ENCODE measurements around the gene FIGN.

The FIGN gene

DNA sequence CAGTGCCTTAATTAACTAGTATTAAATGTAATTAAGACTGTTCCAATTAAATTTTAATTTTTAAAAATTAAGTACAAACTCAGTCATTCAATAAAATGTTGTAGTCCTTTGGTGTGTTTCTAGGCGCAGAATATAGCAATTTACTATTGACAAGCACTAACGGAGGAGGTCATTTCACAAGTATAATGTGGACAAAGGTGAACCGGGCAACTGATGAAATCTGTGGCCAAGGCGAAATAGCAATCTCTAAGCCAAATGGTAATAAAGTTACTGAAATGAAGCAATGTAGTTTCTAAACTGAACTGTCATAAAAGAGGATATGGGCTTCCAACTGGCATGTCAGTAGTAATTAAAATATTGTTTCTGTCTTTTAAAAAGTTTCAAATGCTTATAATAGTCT lies 27.5 kb downstream of the FIGN start:
- no peak for DNase-seq (ENCODE audit: low spot score)

DNA sequence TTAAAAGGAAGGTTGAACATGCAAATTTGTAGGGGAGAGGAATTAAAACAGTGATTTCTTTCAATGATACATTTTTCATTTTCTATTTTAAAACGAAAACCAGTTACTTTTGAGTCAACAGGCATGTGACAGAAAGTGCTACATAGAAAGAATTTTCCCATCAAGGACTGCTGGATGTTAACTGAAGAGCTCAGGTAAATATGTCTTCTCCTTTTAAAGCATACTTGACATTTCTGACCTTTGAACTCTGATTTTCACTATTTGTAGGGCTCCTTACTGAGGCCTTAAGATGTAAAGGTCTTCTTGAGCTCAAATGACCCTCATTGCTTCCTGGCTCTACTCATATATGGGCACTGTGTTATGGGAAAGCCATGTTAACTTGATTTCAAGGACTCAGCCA lies 32.4 kb downstream of the FIGN start:
- no peak for DNase-seq (ENCODE audit: low spot score)

DNA sequence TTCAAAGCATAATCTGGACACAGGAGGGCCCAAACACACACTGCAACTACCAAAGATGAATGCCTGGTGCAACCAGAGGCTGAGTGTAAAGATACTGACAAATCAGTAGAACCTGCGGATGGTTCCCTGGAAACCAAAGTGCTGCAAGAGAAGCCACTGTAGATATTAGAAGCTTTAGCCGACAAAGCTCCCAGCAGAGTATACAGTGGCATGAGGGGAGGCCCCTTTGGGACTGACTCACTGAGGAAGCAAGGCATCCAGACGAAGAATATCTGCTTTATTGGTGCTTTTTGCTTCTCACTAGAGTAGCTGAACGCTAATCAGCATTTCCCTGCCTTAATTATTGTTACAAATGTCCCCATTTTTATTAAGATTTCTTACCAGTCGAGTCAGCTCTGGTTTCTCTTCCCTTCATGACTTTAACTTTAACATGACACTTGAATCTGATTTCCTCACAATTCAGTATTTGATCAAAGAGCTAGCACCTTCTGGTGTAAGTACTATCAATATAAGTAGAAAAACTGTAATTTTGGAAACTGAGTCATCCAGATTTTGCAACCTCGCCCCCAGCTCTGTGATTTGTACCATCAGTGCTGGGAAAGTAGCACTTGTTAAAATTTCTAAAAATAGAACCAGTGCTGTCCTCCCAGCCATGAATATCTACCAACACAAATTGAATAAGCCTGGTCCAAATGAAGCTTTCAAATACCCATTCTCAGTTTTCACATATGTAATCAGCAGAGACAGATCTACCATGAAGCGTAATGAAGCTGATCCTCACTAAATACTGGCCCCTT lies 34.2 kb downstream of the FIGN start:
- DNase-seq (ENCODE audit: low spot score), result no peak

DNA sequence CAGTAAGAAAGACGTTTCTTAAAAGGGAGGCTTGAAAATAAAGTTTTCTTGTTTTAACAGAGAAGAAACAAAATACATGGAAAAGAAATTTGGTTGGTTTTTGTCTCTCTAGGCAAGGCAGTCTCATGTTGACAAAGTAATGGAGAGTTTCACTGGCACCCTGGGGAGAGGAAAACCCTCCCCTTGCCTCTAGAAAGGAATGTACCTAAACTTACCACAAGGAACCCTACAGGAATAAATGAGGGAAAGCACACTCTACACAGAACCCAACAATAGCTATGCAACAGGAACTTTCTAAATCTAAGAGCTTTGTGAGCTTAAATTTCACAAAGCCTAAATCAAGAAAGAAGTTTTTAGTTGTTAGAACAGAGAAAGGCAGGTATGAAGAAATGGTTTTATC lies 37.0 kb downstream of the FIGN start:
- no peak for DNase-seq (ENCODE audit: low spot score)

DNA sequence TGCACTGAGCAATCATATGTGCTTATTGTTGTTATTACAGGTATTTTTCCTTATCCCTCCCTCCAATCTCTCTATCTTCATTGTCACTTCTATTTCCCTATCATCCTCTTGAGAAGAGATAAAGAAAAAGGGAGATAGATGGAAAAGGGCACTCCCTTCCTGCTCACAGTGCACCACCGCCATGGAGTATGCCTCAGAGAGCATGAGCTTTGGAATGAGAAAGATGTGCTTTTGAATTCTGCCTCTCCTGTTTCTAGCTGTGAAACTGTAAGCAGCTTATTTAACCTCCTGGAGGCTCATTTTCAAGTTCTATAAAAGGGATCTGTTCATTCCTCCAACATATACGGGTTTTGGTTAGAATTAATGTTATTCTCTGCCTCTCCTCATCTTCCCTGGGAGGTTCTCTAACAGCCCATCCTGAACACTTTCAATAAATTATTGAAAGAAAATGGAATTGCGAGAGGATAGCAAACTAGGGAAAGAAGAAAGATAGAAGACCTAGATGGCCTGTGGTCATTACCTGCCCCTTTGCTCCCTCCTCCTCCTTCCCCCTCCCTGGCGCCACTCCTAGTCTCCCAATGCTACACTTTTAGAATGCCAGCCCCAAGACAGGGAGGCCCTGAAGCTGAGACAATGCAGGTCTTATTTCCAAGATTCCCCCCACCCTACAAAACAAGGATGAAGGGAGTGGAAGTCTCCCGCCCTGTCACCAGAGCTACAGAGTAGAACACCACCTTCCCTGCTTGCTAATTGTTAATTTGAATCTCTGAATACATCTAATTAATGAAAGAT lies 37.8 kb downstream of the FIGN start:
- no peak for DNase-seq (ENCODE audit: low spot score)

DNA sequence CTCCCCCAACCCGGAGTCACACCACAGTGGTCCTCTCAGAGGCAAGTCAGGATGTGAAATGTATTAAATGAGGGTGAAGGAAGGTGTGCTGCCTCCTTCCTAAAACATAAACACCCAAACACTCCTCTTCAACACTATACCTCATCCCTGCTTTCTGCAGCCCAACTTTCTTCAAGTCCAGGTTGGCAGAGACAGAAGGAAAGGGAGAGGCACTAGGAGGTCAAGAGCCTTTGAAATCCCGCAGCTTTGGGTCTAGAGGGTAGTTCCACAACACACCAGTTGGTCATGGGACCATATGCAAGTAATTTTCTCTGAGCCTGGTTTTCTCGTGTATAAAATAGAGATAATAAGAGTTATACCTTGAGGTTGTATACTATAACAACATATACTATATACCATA lies 38.4 kb downstream of the FIGN start:
- DNase-seq (ENCODE audit: low spot score), result no peak

DNA sequence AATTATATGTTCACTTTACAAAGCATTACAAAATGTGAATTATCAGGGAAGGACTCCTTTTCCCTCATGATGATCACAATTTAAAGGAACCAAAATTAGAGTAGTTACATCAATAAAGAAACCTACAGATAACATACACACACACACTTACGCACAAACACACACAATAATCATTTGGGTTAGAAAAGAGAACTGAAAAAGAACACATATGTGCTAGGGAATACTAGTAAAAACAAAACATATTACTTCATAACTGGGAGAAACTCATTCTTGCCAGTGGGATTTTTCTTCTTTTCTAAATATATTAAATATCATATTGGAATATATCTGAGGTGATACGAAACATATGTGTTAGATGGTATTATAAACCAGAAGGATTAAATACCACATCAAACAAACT lies 42.3 kb downstream of the FIGN start:
- no peak for DNase-seq (ENCODE audit: low spot score)

DNA sequence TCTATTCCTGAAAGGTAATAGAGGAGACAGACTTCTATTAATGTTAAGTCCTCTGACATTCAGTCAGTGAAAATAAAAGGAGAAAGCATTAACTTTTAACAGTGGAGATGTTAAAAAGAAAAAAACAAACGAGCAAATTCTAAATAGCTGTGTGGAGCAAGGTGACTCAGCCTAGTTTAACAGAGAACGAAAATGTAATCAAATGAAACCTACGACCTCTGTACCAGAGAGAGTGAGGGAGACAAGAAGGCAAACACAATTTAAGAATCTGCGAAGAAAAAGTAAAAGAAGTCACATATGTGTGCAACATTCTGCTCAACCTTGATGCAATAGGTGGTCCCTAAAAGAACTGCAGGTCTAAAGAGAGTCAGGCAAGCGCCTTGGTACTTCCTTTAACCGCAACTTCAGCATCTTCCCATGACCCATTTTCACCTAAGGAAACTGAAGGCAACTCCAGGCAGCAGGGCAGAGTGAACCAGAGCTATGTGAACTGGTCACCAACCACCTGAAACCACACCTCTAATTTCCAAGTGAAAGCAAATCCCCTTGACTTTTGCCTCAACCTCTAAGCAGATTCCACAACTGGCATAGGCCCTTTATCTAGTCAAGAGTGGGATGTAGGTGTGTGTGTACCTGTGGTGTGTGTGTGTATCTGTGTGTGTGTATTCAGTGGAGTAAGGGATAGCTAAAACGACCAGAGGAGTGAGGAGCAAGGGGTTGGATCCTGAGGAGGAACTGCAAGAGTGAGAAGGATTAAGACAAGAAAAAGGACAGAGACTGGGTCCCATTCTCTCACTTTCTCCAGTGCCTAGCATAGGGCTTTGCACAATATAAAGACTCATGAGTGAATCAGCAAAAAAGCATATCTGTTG lies 43.0 kb downstream of the FIGN start:
- DNase-seq (ENCODE audit: low spot score), result no peak

DNA sequence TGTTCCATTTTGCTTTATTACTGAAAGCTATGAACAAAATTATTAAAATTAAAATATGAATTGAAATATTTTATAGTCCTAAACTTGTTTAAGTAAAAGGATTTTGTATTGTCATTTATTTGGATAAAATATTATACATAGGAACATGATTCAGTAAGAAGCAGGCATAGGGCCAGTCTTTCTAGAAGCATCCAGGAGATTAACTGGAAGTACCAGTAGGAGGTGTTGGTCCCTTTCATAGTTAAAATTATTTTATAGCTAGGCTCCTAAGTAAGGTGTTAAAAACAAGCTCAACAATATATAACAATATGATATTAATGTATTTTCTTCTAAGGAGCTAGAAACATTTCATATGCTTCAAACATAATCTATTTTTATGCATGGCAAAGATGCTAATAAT lies 43.7 kb downstream of the FIGN start:
- no peak for DNase-seq (ENCODE audit: low spot score)

DNA sequence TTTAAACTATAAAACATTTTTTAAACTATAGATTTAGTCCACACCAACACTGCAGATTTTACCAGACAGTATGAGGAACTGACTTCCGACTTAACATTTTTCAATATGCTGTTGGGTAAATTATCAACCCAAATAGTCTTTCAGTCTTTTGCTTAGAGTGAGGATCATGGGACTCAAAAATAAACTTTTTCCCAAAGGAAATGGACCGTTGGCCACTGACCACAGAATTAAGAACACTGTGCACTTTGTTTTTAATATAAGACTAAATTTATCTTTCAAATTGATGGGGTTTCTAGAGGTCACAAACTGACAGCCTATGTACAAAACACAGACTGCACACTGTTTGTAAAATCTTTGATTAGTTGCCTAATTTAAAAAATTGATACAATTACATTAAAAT lies 44.9 kb downstream of the FIGN start:
- DNase-seq (ENCODE audit: low spot score), result no peak

DNA sequence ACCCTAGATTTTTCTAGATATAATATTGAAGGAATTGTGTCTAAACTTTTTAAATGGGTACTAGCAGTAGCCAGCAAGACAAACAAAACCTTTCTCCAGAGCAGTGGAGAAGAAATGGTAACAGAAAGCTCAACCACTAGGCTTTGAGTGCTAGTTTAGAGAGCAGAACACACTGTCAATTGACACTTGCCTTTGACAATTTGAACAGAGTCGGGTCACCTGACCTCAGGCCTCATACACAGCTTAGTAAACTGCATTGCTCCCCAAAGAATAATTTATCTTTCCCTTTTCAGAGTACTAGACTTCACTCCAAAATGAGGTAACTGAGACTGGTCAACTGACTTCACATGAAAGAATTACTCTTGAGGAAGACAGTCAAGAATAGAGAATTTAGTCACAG lies 48.6 kb downstream of the FIGN start:
- DNase-seq (ENCODE audit: low spot score), result no peak

DNA sequence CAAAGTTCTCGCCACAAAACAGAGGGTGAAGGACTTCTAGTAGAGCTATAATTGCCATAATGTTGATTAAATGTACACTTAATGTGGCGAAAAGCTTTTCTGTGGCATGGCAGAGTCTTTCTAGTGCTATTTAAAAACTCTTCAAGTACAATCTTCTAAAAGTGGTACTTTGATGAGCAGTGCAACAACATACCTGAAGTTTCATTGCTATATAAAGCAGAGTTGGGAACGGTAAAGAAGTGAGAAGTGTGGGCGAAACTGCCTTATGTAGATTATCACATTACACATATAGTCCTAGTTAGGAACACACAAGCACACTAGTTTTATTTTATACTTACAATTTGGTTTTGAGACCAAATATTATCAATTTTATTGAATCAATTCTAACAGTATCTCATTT lies 49.5 kb downstream of the FIGN start:
- DNase-seq (ENCODE audit: low spot score), result no peak

DNA sequence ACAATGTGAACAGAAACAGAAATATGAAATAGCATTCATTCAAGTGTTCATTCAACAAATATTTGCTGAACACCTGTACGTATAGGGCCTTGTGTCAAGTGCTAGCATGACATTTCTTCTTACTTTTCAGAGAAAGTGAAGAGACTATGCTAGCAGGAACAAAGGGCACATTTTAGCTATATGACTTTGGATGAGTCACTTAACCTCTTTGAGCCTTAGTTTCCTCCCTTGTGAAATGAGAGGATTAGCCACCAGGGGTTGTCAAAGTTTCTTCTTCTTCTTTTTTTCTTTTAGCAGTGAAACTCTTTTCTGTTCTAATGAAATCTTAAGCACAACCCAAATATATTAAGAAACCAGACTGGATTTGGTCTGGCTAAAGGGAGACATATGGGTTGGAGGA lies 53.1 kb downstream of the FIGN start:
- no peak for DNase-seq (ENCODE audit: low spot score)

DNA sequence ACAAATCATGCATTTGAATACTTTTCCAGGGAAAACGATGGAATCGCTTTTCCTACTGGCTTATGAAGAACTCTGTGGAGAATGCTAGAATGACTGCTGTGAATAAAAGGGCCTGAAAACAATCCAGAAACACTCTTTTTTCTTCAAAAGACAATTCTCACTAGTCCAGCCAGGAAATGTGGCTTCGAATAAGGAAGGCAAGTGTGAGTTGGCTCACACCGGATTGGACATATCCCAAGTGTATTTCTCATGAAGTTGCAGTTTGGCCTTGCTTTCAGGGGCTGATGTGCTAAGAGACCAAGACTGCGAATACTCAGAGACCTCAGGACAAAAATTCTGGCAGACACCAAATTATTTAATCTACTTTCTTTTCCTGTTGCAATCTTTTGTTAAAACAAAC lies 54.1 kb downstream of the FIGN start:
- DNase-seq (ENCODE audit: low spot score), result no peak

DNA sequence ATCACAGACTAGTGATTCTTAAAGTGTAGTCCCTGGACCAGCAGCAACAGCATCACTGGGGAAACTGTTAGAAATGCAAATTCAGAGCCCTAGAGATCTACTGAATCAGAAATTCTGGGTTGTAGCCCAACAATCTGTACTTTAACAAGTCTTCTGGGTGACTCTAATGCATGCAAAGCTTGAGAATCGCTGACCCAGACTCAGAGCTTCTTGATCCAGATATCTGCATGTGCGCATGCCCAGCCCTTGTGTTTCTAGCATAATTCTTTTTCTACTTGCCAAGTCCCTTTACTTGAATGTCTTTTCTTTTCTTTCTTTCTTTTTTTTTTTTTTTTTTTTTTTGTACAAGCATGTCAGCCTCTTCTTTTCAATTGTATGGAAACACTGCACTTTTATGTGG lies 60.4 kb downstream of the FIGN start:
- no peak for DNase-seq (ENCODE audit: low spot score)

DNA sequence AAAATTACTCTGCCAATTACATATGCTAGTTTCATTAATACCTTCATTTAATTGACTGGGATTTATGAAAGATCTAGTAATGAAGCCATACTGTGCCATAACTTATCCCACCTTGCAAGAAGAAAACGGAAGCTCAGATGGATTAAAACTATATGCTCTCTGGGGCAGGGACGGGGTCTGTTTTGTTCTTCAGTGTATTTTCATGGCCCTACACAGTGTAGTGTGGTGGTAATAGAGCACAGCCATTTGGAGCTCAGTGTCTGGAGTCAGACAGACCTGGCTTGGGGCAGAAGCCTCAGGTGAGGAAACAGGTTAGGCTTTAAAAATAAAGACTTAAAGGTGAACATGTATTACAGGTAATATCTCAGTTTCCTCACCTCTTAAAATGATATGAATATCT lies 62.3 kb downstream of the FIGN start:
- DNase-seq (ENCODE audit: low spot score), result no peak

DNA sequence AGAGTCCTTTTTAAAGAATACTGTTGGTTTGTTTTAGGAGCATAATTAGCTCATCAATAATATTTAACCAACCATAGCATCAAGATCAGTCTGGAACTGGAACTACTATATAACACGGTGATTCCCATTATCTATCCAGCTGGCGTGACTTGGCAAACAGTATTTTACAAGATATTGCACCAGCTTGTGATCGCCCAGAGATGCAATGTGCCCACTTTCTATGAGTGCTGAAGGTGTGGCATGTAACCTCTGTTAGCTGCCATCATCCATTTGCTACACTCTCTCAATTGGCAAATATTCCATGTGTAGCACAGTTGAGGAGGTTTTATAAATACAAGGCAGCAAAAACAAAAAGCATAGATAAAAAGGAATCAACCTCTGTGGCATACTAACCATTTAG lies 64.9 kb downstream of the FIGN start:
- no peak for DNase-seq (ENCODE audit: low spot score)

DNA sequence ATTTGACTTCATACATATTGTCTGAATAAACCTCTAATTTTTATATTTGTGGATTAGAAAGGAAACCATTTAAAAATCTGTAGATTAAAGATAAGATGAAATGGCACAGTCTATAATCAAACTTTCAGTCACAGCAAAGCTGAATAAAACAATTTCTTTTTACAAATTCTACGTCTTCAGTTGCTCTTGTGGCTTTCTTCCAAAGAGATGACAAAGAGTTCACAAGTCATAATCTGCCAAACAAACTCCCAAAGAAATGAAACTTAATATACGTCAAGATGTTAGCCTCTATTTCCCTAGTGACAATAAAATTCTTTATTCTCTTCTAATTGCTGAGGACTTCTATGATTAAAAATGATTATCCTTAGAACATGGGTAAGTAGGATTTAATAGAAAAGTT lies 66.3 kb downstream of the FIGN start:
- DNase-seq (ENCODE audit: low spot score), result no peak

DNA sequence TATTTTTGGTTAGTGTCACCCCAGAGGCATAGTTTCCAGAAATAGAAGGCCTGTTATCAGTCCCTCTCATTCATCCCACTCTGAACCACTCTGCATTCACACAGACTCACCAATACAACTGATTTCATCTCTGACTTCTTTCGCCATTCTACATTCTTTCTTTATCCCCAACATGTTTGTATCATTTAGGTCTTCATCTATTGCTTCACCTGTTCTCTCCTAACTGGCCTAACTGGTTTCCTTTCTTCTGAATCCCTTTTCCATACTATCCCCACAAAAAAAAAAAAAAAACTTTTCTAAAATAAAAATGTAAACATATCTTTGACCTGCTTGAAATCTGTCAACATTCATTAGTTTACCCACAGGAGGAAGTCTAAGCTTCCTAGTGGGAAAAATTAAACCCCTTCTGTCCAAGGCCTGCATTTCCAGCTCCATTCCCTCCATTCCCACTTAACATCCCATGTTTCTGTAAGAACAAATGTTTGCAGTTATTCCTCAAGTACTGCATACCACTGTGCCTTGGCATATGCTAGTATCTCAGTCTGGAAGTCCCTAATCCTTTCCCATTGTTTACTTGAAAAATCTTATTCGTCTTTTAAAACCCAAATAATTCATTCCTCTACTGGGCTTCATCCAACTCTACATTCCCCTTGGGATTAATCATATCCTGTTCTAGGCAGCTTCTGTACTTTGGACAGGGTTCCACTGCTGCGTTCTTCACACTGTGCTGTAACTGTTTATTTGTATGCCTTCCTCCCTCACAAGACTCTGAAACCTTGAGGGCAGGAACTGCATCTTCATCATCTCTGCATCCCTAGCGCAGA lies 68.5 kb downstream of the FIGN start:
- DNase-seq (ENCODE audit: low spot score), result no peak

DNA sequence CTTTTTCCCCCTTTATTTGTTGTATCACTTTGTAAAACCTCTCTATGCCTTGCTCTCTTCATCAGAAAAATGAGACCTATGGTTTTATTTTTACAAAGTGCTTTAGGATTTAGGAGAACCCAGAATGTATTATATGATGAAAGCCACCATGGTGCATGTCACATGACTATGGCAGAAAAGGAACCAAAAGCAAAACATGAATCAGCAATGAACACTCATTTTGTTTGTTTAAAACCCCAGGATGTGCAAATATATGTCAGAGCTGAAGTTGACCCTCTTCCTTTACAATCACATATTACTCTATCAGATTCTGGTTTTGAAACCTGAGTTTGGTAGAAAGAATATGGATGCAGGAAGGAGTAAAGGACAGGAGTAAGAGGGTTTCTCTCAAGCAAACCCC lies 70.0 kb downstream of the FIGN start:
- DNase-seq (ENCODE audit: low spot score), result no peak

DNA sequence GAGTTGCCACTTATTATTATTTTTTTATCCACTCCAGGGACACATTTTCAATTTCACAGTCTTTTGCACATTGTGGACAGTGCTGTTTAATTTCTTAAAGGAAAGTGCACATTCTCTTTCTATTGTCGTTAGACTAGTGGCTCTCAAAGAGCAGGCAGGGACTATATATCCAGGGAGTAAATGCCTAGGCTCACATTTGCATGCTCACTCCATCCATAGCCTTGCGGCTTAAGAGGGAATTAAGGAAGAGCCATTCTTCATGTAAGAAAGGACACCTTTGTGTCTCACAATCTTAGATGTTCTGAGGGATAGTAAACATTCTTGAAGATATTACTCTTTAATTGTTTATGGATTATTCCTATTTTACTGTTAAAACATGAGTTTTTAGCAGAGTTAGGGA lies 70.8 kb downstream of the FIGN start:
- DNase-seq (ENCODE audit: low spot score), result no peak

DNA sequence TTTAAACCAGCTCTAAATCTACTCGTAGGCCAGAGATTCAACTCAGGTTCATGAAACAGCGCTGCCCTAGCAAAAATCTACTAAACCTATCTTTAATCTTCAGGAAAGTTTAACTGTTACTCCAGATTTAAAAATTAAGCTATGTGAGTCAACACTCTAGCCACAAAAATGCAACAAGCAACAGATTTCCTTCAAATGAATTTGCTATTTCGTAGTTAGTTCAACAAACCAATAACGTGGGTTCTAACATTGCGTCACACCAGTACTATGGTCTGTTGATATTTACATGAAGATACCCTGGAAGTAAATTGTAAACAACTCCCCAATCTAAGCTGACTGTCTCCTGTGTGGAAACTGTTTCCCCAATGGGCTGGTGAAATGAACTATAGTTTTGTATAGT lies 71.2 kb downstream of the FIGN start:
- no peak for DNase-seq (ENCODE audit: low spot score)

Data from left forelimb (tissue), 1 donor.